B cell (primary cell): ENCODE data around the gene SLC26A3. TPM values are rescaled to one million over a fixed set of nuclear protein-coding genes. Genes with fewer than 3 reads are reported as not detected.

ENCODE experiments used
- ATAC-seq: fragments of 200-7000 bp; cut with Tn5 transposase; one replicate; pipeline ENCODE4 v1.10.0; 2021; ENCODE audit warnings: low read depth, mild to moderate bottlenecking, moderate number of reproducible peaks, moderate library complexity
- CTCF ChIA-PET: fragments of 350-600 bp; sonication (Branson Sonifier 250); formaldehyde crosslinking; loops from one replicate; lab custom pipeline; 2021; ENCODE audit warnings: antibody characterized with exemption, inconsistent platforms; lab: Charles Lee
- POLR2A ChIA-PET: fragments of 350-600 bp; sonication (Branson Sonifier 250); formaldehyde crosslinking; loops from one replicate; lab custom pipeline; 2021; ENCODE audit warnings: antibody characterized with exemption; lab: Charles Lee
- DNase-seq: peaks from one replicate; pipeline ENCODE4 v3.0.0; 2013
- H2AFZ ChIP-seq: 2 replicates; pipeline ENCODE4 v1.6.1; 2012; ENCODE audit warnings: mild to moderate bottlenecking, low read depth, low read length; ENCODE audit not compliant: insufficient read depth, poor library complexity, severe bottlenecking
- H3K27ac ChIP-seq, 2 donors: 1 replicate in 1 of 2; 2 replicates in 1 of 2; pipeline ENCODE4 v1.5.1; 2012 to 2013; ENCODE audit warnings: low read length in 2 of 2, mild to moderate bottlenecking in 2 of 2, moderate library complexity in 1 of 2
- H3K27me3 ChIP-seq, 4 experiments: fragments of 200-600 bp in 1 of 4; sonication (generic) in 1 of 4; replicated peaks in 1 of 4; 1 replicate in 2 of 4; 2 replicates in 2 of 4; pipeline versions ENCODE4 v1.6.1 to v1.7.0; 2013 to 2016; ENCODE audit warnings: low read length in 3 of 4, mild to moderate bottlenecking in 2 of 4, mixed read lengths in 1 of 4, moderate library complexity in 1 of 4; ENCODE audit not compliant: insufficient read depth in 4 of 4, control insufficient read depth in 3 of 4; ENCODE audit errors: control extremely low read depth in 1 of 4
- H3K36me3 ChIP-seq, 2 experiments: replicated peaks in 1 of 2; 1 replicate in 1 of 2; 2 replicates in 1 of 2; pipeline versions ENCODE4 v1.6.1 to v1.7.1; 2013; ENCODE audit warnings: low read length in 1 of 2; ENCODE audit not compliant: insufficient read depth in 2 of 2, control insufficient read depth in 1 of 2; ENCODE audit errors: control extremely low read depth in 1 of 2, extremely low read depth in 1 of 2
- H3K4me1 ChIP-seq, 2 donors: fragments of 200-600 bp in 1 of 2; sonication (generic) in 1 of 2; 1 replicate in 1 of 2; 2 replicates in 1 of 2; pipeline versions ENCODE4 v1.5.1 to v1.6.1; 2013 to 2017; ENCODE audit warnings: low read length in 2 of 2; ENCODE audit not compliant: control insufficient read depth in 2 of 2, insufficient read depth in 2 of 2
- H3K4me2 ChIP-seq: replicated peaks from 2 replicates; pipeline ENCODE3; 2012; ENCODE audit warnings: mild to moderate bottlenecking, low read depth, low read length; ENCODE audit not compliant: poor library complexity, severe bottlenecking
- H3K4me3 ChIP-seq, 5 experiments: fragments of 200-600 bp in 1 of 5; sonication (generic) in 1 of 5; 1 replicate in 3 of 5; 2 replicates in 2 of 5; pipeline versions ENCODE4 v1.5.1 to v1.7.0; 2011 to 2016; ENCODE audit warnings: low read length in 4 of 5, mild to moderate bottlenecking in 4 of 5, low read depth in 2 of 5, control low read depth in 1 of 5, moderate library complexity in 1 of 5; ENCODE audit not compliant: insufficient read depth in 1 of 5; ENCODE audit errors: control extremely low read depth in 1 of 5, extremely low read depth in 1 of 5
- H3K79me2 ChIP-seq: fragments of 200-600 bp; sonication (generic); one replicate; pipeline ENCODE4 v1.6.0; 2016; ENCODE audit warnings: low read length; ENCODE audit not compliant: control insufficient read depth, insufficient read depth
- H3K9ac ChIP-seq: fragments of 200-600 bp; sonication (generic); 2 replicates; pipeline ENCODE4 v1.6.1; 2017; ENCODE audit warnings: mild to moderate bottlenecking, low read length, moderate library complexity
- H3K9me3 ChIP-seq, 3 donors: one replicate each; pipeline versions ENCODE4 v1.6.1 to v1.7.1; 2013; ENCODE audit warnings: low read length in 2 of 3; ENCODE audit not compliant: control insufficient read depth in 2 of 3, insufficient read depth in 1 of 3; ENCODE audit errors: control extremely low read depth in 1 of 3
- H4K20me1 ChIP-seq: 2 replicates; pipeline ENCODE4 v1.6.0; 2012; ENCODE audit warnings: mild to moderate bottlenecking, low read length; ENCODE audit not compliant: insufficient read depth, control insufficient read depth, poor library complexity, severe bottlenecking
- H3K27ac Mint-ChIP-seq: one replicate; pipeline ENCODE4 v1.8.0; 2021; ENCODE audit warnings: mixed read lengths
- H3K27me3 Mint-ChIP-seq: one replicate; pipeline ENCODE4 v1.8.0; 2021; ENCODE audit warnings: mixed read lengths
- H3K4me1 Mint-ChIP-seq: one replicate; pipeline ENCODE4 v1.8.0; 2021; ENCODE audit warnings: mixed read lengths
- H3K4me3 Mint-ChIP-seq: one replicate; pipeline ENCODE4 v1.8.0; 2021; ENCODE audit warnings: mixed read lengths
- H3K9me3 Mint-ChIP-seq: one replicate; pipeline ENCODE4 v1.8.0; 2022; ENCODE audit warnings: mixed read lengths; ENCODE audit not compliant: insufficient read depth
- CTCF ChIP-seq: fragments of 200-600 bp; IDR thresholded peaks from one replicate; pipeline ENCODE4 v1.8.0; 2022; ENCODE audit warnings: antibody characterized with exemption, mild to moderate bottlenecking
- EZH2 ChIP-seq: IDR thresholded peaks from 2 replicates; pipeline ENCODE4 v1.6.1; 2012; ENCODE audit warnings: borderline replicate concordance, low read depth, mild to moderate bottlenecking, moderate library complexity, low read length; ENCODE audit not compliant: insufficient read depth, poor library complexity, severe bottlenecking
- WGBS: methylation state at CpG from one replicate; pipeline ENCODE4 v1.1.5; 2013; ENCODE audit warnings: missing lambda C conversion rate; ENCODE audit not compliant: insufficient coverage; 5-methylcytosine and 5-hydroxymethylcytosine counted together
- intact Hi-C: fragments of 100-400 bp; cut with micrococcal nuclease; formaldehyde crosslinking; loops from one replicate; pipeline ENCODE4 v1.10.0; 2022
- polyA plus RNA-seq: library from polyadenylated mRNA; depleted of rRNA; stranded (reverse); fragments of >200 nt; gene quantifications from 2 replicates; pipeline ENCODE4 v1.2.3, GENCODE V29; 2012
- total RNA-seq, 2 donors: library from RNA; stranded (reverse); fragments of 120-200 nt in 1 of 2; gene quantifications; 1 replicate in 1 of 2; 2 replicates in 1 of 2; pipeline versions ENCODE4 v1.2.3 to v1.2.4, GENCODE V29; 2013 to 2022

Gene SLC26A3
- total and polyA plus RNA-seq, 2 donors (not counting 1 experiment from before 2014, with no cell fraction given) = not detected

GRCh38 chr7:107782374-107782773, 20.6 kb downstream of the SLC26A3 start:
- Mint-ChIP-seq H3K4me3 (no peak overlapping the region), H3K27ac (no peak overlapping the region), H3K4me1 (no peaks in the 10 kb centered on the region), H3K27me3 (peaks cover 7% of the 10 kb centered on the region), H3K9me3 (no peaks in the 10 kb centered on the region)
- H2AFZ ChIP-seq = no peak overlapping the region
- no peaks in the 10 kb centered on the region for H3K9me3 ChIP-seq
- intact Hi-C loops = no loop called here
- CTCF ChIA-PET = no interaction called here
- H3K4me2 ChIP-seq = no peak overlapping the region
- H3K79me2 ChIP-seq = no peaks in the 10 kb centered on the region
- no peak overlapping the region for H3K9ac ChIP-seq
- DNase-seq (no peak), ATAC-seq (no peak)
- no peaks in the 10 kb centered on the region for H4K20me1 ChIP-seq
- H3K27me3 ChIP-seq = no peaks in the 10 kb centered on the region
- no CpG with 5 or more reads among the region's 3 CpGs for WGBS
- H3K36me3 ChIP-seq = no peaks in the 10 kb centered on the region
- H3K27ac ChIP-seq = no peak overlapping the region
- no peak overlapping the region for H3K4me3 ChIP-seq
- no peak for TF ChIP-seq EZH2
- no peak for TF ChIP-seq CTCF
- H3K4me1 ChIP-seq = no peaks in the 10 kb centered on the region
- POLR2A ChIA-PET = no interaction called here

- ChIA-PET CTCF (no interaction called here), POLR2A (no interaction called here)
- Histone ChIP-seq H3K4me3 (no peak overlapping the region), H3K4me2 (no peak overlapping the region), H2AFZ (no peak overlapping the region), H3K79me2 (no peaks in the 10 kb centered on the region), H3K36me3 (no peaks in the 10 kb centered on the region), H3K27ac (no peak overlapping the region), H3K4me1 (no peaks in the 10 kb centered on the region), H3K9ac (no peak overlapping the region), H3K27me3 (no peaks in the 10 kb centered on the region), H4K20me1 (no peaks in the 10 kb centered on the region), H3K9me3 (no peaks in the 10 kb centered on the region)
- H3K27ac Mint-ChIP-seq = no peak overlapping the region
- H3K4me3 Mint-ChIP-seq = no peak overlapping the region
- WGBS = no CpG with 5 or more reads among the region's 6 CpGs
- ATAC-seq (no peak), DNase-seq (no peak)
- no peaks in the 10 kb centered on the region for H3K4me1 Mint-ChIP-seq
- peaks cover 7% of the 10 kb centered on the region for H3K27me3 Mint-ChIP-seq
- intact Hi-C loops = no loop called here
- H3K9me3 Mint-ChIP-seq = no peaks in the 10 kb centered on the region
- TF ChIP-seq EZH2 (no peak), CTCF (no peak)
These were observed 23.4 kb downstream of the SLC26A3 start for GRCh38 chr7:107779647-107780099.
